Fibroblast of skin of right biceps (primary cell): ENCODE results near the gene SLC7A14.

ENCODE experiments used
- DNase-seq: peaks from one replicate; pipeline ENCODE4 v3.0.0-alpha.2; 2013

Gene SLC7A14

DNA sequence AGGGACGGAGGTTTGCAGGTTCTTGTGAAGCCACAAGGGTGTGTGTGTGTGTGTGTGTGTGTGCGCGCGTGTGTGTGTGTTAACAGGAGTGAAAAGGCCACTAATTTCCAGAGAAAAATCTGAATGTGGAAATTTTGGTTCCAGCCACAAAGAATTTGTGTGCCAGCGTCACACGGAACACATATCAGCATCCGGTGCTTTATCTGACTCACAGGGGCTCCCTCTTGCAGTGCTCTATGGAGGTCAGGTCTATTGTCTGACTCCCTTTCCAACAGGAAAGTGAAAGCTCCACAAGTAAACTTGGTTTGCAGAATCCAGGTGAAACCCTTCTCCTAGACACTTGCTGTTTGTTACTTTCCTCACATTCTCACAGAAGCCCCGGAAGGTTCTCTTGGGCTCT, 161.0 kb downstream of the SLC7A14 start:
- peak; percentile 54 for DNase-seq

DNA sequence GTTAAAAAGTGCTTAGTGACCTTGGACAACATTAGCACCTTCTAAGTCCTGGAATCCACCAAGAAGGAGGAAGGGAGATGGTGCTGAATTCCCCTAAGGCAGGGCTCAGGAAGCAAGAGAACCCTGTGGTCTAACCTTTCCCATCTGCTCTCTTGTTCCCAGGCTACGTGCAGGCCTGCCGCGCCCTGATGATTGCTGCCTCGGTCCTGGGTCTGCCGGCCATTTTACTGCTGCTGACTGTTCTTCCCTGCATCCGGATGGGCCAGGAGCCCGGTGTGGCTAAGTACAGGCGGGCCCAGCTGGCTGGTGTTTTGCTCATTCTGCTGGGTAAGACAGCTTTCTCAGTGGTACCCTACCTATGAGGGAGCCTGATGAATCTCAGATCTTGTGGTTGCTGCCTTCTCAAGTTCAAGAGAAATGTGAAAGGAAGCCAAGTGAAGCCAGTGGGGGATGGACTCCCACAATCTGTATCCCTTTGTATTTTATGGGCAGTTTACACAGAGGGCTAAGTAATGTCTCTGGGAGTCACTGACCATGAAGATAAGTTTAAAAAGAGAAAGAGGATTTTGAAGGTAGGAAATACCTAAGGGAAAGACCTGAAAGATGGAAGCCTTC, 162.8 kb downstream of the SLC7A14 start:
- no peak for DNase-seq

DNA sequence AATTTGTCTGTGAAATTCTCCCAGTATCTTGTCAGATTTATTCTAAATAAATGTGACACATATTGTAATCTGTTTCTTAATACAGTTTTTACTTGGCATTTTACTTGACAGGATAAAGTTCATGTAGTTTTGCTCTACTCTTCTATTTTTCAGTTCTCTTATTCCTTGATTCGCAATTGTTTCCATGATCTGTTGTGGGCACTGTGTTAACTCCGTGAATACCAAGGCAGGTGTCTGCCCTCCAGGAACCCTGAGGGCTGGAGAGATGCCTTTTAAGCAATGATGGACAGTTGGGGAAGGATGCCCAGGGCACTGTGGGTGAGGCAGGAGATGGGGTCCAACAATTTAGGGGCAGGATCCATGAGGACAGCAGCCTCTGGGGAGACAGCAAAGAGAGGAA, 164.1 kb downstream of the SLC7A14 start:
- no peak for DNase-seq

DNA sequence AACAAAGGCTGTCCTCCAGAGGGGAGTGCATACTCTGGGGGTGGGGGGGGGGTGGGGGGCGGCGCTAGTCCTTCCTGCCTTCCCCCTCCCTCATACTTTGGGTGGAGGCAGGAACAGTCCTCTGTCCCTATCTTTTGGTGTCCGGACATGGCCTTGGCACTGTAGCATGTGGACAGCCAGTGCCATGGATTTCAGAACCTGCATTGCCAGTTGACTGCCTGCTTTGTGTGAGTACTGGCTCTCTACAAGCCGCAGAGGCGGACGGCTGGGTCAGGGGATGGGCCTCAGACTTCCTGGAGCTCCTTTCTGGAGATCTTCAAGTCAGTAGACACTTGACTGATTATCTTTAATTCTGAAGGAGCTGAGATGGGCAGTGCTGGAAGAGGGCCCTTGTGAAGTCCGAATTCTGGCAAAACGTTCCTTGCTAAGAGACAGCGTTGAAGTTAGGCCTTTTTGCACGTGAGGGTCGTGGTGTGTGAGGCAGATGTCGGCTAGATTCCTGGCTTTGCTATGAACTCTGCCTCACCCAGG, 164.7 kb downstream of the SLC7A14 start:
- DNase-seq: peak; percentile 48

DNA sequence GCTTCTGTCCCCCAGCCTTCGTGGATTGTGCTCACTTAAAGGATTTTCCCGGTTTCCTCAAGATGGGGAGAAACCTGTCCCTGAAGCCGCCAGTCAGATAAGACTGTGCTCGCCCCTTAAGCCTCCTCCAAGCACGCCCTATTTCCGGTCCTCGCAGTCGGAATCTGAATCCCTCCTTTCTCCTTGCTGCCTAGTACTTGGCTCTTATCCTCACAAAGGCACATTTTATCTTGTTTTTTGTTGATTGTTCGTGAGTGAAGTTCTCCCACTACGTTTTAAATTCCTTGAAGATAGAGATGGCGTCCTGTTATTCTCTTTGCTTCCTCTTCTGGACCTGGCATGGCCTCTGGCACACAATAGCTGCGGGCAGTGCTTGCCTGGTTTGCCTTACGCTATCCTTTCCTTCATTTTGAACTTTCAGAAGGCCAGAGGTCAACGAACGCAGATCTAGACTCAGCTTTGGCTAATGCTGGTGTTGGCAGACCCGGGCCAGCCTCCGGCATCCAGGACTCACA, 165.5 kb downstream of the SLC7A14 start:
- peak; percentile 63 for DNase-seq

DNA sequence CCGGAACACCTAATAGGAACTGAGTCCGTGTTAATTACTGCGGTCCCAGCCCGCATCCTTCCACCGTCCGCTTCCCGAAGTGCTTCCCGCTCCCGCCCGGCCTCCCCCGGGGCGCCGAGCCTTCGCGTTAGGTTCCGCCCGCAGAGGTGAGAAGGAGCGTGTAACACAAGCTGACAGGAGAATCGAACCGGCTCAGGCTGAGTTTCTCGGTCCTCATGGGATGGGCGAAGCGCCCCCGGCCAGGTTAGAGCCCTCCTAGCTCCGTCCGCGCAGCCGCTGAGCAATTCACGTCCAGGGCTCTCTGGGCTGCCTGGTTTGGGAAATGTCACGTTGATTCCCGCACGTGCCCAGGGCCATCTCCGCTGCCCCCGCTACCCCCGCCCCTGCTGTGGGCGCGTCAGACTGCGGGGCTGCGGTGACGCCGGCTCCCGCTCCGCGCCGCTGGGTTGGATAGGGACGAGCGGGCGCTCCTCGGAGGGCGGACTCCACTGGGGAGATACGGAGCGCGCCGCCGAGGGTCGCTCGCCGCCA, 166.3 kb downstream of the SLC7A14 start:
- DNase-seq: peak; percentile 68

DNA sequence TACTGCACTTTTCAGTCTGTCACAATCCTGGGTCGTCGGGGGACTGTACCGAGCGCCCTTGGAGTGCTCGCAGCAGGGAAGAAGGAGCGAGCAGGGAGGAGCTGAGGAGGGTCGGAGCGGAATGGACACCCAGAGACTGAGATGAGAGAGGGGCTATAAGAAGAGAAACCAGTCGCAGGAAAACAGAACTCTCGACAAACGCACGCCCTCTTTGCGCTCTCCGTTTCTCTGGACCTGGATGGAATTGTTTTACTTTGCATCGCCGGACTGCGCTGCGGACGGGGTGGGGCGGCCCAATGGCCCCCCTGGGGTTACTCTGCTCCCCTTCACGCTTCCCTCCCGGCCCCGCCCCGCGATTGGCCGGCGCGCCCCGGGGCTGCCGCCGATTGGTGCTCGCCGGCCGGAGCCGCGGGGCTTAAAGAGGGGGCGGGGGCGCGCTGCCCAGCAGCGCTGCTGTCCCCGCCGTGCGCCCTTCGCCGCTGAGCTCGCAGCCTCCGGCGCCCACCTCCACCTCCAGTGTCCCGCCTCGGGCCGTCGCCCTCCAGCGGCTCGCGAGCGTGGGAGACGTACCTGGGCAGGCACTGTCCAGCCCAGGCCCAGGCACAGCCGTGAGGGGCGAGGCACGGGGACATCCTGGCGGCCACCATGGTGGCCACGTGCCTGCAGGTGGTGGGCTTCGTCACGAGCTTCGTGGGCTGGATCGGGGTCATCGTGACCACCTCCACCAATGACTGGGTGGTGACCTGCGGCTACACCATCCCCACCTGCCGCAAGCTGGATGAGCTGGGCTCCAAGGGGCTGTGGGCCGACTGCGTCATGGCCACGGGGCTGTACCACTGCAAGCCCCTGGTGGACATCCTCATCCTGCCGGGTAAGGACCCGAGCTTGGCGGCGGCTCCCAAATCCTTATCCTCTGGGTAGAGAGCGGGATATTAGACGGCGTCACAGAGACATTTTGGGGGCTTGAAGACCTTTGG, 167.2 kb downstream of the SLC7A14 start, which contains the start of gene CLDN11:
Gene CLDN11 (plus strand): TSS at position 447 of the 977 bp plus-strand sequence. CDS start 199 bp downstream, at position 646.
- DNase-seq: peak; percentile 83

DNA sequence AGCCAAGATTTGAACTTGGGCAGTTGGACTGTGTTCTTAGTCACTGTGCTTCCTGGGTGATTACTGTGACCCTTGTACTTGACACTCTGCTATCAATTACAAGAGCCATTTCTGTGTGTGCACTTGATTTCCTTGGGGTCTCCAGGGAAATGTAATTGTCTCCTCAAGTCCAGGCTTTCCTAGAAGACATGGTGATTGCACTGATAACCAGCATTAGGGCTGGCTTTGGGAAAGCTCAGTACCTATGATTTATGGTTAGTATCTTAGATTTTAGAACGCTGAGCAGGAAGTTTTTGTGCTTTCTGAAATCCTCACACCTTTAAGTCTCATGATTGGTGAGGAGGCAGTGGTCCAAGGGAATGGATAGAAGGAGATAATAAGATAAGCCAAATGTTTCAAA, 168.8 kb downstream of the SLC7A14 start:
- DNase-seq: no peak

DNA sequence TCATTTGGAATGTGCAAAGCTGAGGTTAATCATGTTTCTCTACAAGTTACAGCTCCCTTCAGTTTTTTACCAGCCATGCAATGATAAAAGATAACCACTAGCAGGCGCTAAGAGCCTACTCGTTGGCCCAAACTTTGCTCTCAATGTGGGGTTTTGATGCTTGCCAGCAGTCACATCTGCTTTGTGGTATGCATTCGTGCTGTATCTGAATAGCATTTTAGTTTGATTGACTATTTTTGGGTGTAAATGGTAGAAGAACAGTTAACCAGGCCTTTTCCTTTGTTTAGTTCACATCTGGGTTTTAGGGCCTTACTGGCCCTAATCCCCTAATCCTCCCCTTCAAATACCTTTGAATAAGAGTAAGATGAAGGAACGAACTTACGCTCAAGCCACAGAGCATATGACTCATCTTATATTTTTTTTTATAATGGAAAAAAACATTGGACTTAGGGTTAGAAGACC, 171.6 kb downstream of the SLC7A14 start:
- peak; percentile 90 for DNase-seq

DNA sequence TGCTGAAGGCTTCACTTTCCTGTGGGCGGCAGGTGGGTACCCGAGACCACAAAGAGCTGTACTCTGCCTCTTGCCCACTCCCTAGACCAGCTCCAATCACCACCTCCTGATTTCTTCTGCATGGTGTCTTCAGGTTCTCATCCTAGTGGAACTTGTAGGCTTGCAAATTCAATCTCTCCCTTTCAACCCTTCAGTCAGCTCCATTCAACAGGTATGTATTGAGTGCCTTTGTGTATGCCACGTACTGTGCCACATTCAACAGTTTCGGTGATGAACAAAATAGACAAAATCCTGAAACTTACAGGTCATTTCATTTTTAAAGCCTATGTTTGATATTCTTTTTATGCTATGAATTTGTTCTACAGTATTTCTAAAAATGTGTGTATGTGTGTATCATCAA, 172.6 kb downstream of the SLC7A14 start:
- no peak for DNase-seq

DNA sequence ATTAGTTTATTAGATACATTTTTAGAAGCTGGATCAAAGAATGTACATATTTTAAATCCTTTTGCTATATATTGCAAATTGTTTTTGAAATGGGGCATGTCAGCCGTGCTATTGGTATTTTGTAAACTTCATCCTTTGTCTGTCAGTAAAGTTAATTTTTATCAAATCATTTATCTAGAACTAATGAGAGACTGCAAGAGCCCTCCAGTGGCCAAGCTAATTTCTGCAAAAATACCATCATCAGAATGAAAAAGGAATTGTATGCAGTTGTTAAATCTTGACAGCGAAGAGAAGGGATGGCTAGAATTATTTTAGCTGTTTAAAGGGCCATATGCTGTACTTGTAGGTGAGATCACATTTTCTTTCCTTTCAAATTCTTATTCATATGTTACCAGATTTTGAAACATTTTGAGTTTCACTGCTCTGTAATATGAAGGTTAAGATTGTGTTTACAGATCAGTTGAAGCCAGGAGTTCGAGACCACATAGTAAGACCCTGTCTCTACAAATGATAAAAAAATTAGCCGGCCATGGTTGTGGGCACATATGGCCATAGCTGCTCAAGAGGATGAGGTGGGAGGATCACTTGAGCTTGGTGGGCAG, 175.3 kb downstream of the SLC7A14 start:
- peak; percentile 35 for DNase-seq
